ENCODE measurements around the gene TMEM203. TPM values are rescaled to one million over a fixed set of nuclear protein-coding genes. Genes with fewer than 3 reads are reported as not detected.

TMEM203 gene
- total and polyA plus RNA-seq, 8 donors, result 9.7 to 22.8 (median 13.7) TPM

- DNase-seq, result no peak
- ATAC-seq, result no peak
- Histone ChIP-seq H3K27ac (no peak overlapping the region), H3K4me3 (peak overlapping the region; percentile 86 to 97 (median 89)), H3K9me3 (no peaks in the 10 kb centered on the region), H3K4me1 (peaks cover 25 to 45% (median 34%) of the 10 kb centered on the region in 3 donors), H3K27me3 (no peaks in the 10 kb centered on the region), H3K36me3 (peaks cover 0 to 29% (median 18%) of the 10 kb centered on the region in 3 donors)
- no peak for FAIRE-seq
- 62 to 68% methylated on average over 15 of the region's 15 CpGs for WGBS, 2 donors
- no peak for TF ChIP-seq CTCF (IDR thresholded peaks at IDR 0.05)
- intact Hi-C loops (cut with DNase I), result loop anchor here in 1 of 3 donors (5.0 kb wide), 1 partner anchor 70 kb away; no protein-coding TSS in a partner anchor
Observed at GRCh38 chr9:137187386-137187785, 18.1 kb downstream of the TMEM203 start.

- ATAC-seq, result no peak
- Histone ChIP-seq H3K27me3 (no peaks in the 10 kb centered on the region), H3K27ac (no peak overlapping the region), H3K4me3 (peak overlapping the region in 1 of 4 donors; percentile 5), H3K36me3 (peaks cover 0 to 33% (median 27%) of the 10 kb centered on the region in 3 donors), H3K9me3 (no peaks in the 10 kb centered on the region), H3K4me1 (peaks cover 25 to 37% (median 34%) of the 10 kb centered on the region in 3 donors)
- intact Hi-C loops (cut with DNase I), result loop anchor here in 1 of 3 donors (5.0 kb wide), 1 partner anchor 69 kb away; no protein-coding TSS in a partner anchor
- no peak for FAIRE-seq
- WGBS, 2 donors, result 37 to 58% methylated on average over 6 of the region's 6 CpGs
- no peak for TF ChIP-seq CTCF (IDR thresholded peaks at IDR 0.05)
- DNase-seq, result peak in 1 of 6 donors; percentile 61
Observed at GRCh38 chr9:137186385-137186784, 19.1 kb downstream of the TMEM203 start.

GRCh38 chr9:137185921-137186320, 19.5 kb downstream of the TMEM203 start:
- Histone ChIP-seq H3K27ac (no peak overlapping the region), H3K9me3 (no peaks in the 10 kb centered on the region), H3K36me3 (peaks cover 0 to 37% (median 31%) of the 10 kb centered on the region in 3 donors), H3K27me3 (no peaks in the 10 kb centered on the region), H3K4me3 (no peak overlapping the region), H3K4me1 (peaks cover 25 to 34% (median 34%) of the 10 kb centered on the region in 3 donors)
- ATAC-seq (no peak), FAIRE-seq (no peak), DNase-seq (no peak)
- 89 to 92% methylated on average over 19 of the region's 19 CpGs for whole genome bisulfite sequencing, 2 donors
- intact Hi-C loops (cut with DNase I), result loop anchor here in 1 of 3 donors (5.0 kb wide), 1 partner anchor 69 kb away; no protein-coding TSS in a partner anchor
- no peak for TF ChIP-seq CTCF (IDR thresholded peaks at IDR 0.05)

GRCh38 chr9:137184881-137185660, 20.4 kb downstream of the TMEM203 start:
- Histone ChIP-seq H3K4me1 (peaks cover 19 to 26% (median 25%) of the 10 kb centered on the region in 3 donors), H3K27me3 (no peaks in the 10 kb centered on the region), H3K4me3 (no peak overlapping the region), H3K9me3 (no peaks in the 10 kb centered on the region), H3K36me3 (peaks cover 0 to 46% (median 38%) of the 10 kb centered on the region in 3 donors), H3K27ac (no peak overlapping the region)
- intact Hi-C loops (cut with DNase I), result loop anchor here in 1 of 3 donors (5.0 kb wide), 1 partner anchor 68 kb away; no protein-coding TSS in a partner anchor
- 89 to 90% methylated on average over 48 of the region's 48 CpGs for WGBS, 2 donors
- DNase-seq (peak in 1 of 6 donors; percentile 36), ATAC-seq (no peak), FAIRE-seq (no peak)
- no peak for TF ChIP-seq CTCF (IDR thresholded peaks at IDR 0.05)
